ENCODE measurements around the gene LAP3.

GRCh38 chr4:17535906-17536305 is 41.1 kb upstream of the LAP3 start:
- TF ChIP-seq CTCF (IDR thresholded peaks at IDR 0.05), result no peak
- TF ChIP-seq POLR2A (IDR thresholded peaks at IDR 0.05), result no peak
